B cell (primary cell): ENCODE measurements around the gene DCAKD. TPM values are rescaled to one million over a fixed set of nuclear protein-coding genes. Genes with fewer than 3 reads are reported as not detected.
A peak's percentile ranks its signal among the peaks of the same experiment; 100 is the strongest.

Experiments used
- ATAC-seq: fragments of 200-7000 bp; cut with Tn5 transposase; one replicate; pipeline ENCODE4 v1.10.0; 2021; ENCODE audit warnings: low read depth, mild to moderate bottlenecking, moderate number of reproducible peaks, moderate library complexity
- CTCF ChIA-PET: fragments of 350-600 bp; sonication (Branson Sonifier 250); formaldehyde crosslinking; loops from one replicate; lab custom pipeline; 2021; ENCODE audit warnings: antibody characterized with exemption, inconsistent platforms; lab: Charles Lee
- POLR2A ChIA-PET: fragments of 350-600 bp; sonication (Branson Sonifier 250); formaldehyde crosslinking; loops from one replicate; lab custom pipeline; 2021; ENCODE audit warnings: antibody characterized with exemption; lab: Charles Lee
- DNase-seq: peaks from one replicate; pipeline ENCODE4 v3.0.0; 2013
- H2AFZ ChIP-seq: 2 replicates; pipeline ENCODE4 v1.6.1; 2012; ENCODE audit warnings: mild to moderate bottlenecking, low read depth, low read length; ENCODE audit not compliant: insufficient read depth, poor library complexity, severe bottlenecking
- H3K27ac ChIP-seq, 2 donors: 1 replicate in 1 of 2; 2 replicates in 1 of 2; pipeline ENCODE4 v1.5.1; 2012 to 2013; ENCODE audit warnings: low read length in 2 of 2, mild to moderate bottlenecking in 2 of 2, moderate library complexity in 1 of 2
- H3K27me3 ChIP-seq, 4 experiments: fragments of 200-600 bp in 1 of 4; sonication (generic) in 1 of 4; replicated peaks in 1 of 4; 1 replicate in 2 of 4; 2 replicates in 2 of 4; pipeline versions ENCODE4 v1.6.1 to v1.7.0; 2013 to 2016; ENCODE audit warnings: low read length in 3 of 4, mild to moderate bottlenecking in 2 of 4, mixed read lengths in 1 of 4, moderate library complexity in 1 of 4; ENCODE audit not compliant: insufficient read depth in 4 of 4, control insufficient read depth in 3 of 4; ENCODE audit errors: control extremely low read depth in 1 of 4
- H3K36me3 ChIP-seq, 2 experiments: replicated peaks in 1 of 2; 1 replicate in 1 of 2; 2 replicates in 1 of 2; pipeline versions ENCODE4 v1.6.1 to v1.7.1; 2013; ENCODE audit warnings: low read length in 1 of 2; ENCODE audit not compliant: insufficient read depth in 2 of 2, control insufficient read depth in 1 of 2; ENCODE audit errors: control extremely low read depth in 1 of 2, extremely low read depth in 1 of 2
- H3K4me1 ChIP-seq, 2 donors: fragments of 200-600 bp in 1 of 2; sonication (generic) in 1 of 2; 1 replicate in 1 of 2; 2 replicates in 1 of 2; pipeline versions ENCODE4 v1.5.1 to v1.6.1; 2013 to 2017; ENCODE audit warnings: low read length in 2 of 2; ENCODE audit not compliant: control insufficient read depth in 2 of 2, insufficient read depth in 2 of 2
- H3K4me2 ChIP-seq: replicated peaks from 2 replicates; pipeline ENCODE3; 2012; ENCODE audit warnings: mild to moderate bottlenecking, low read depth, low read length; ENCODE audit not compliant: poor library complexity, severe bottlenecking
- H3K4me3 ChIP-seq, 5 experiments: fragments of 200-600 bp in 1 of 5; sonication (generic) in 1 of 5; 1 replicate in 3 of 5; 2 replicates in 2 of 5; pipeline versions ENCODE4 v1.5.1 to v1.7.0; 2011 to 2016; ENCODE audit warnings: low read length in 4 of 5, mild to moderate bottlenecking in 4 of 5, low read depth in 2 of 5, control low read depth in 1 of 5, moderate library complexity in 1 of 5; ENCODE audit not compliant: insufficient read depth in 1 of 5; ENCODE audit errors: control extremely low read depth in 1 of 5, extremely low read depth in 1 of 5
- H3K79me2 ChIP-seq: fragments of 200-600 bp; sonication (generic); one replicate; pipeline ENCODE4 v1.6.0; 2016; ENCODE audit warnings: low read length; ENCODE audit not compliant: control insufficient read depth, insufficient read depth
- H3K9ac ChIP-seq: fragments of 200-600 bp; sonication (generic); 2 replicates; pipeline ENCODE4 v1.6.1; 2017; ENCODE audit warnings: mild to moderate bottlenecking, low read length, moderate library complexity
- H3K9me3 ChIP-seq, 3 donors: one replicate each; pipeline versions ENCODE4 v1.6.1 to v1.7.1; 2013; ENCODE audit warnings: low read length in 2 of 3; ENCODE audit not compliant: control insufficient read depth in 2 of 3, insufficient read depth in 1 of 3; ENCODE audit errors: control extremely low read depth in 1 of 3
- H4K20me1 ChIP-seq: 2 replicates; pipeline ENCODE4 v1.6.0; 2012; ENCODE audit warnings: mild to moderate bottlenecking, low read length; ENCODE audit not compliant: insufficient read depth, control insufficient read depth, poor library complexity, severe bottlenecking
- H3K27ac Mint-ChIP-seq: one replicate; pipeline ENCODE4 v1.8.0; 2021; ENCODE audit warnings: mixed read lengths
- H3K27me3 Mint-ChIP-seq: one replicate; pipeline ENCODE4 v1.8.0; 2021; ENCODE audit warnings: mixed read lengths
- H3K4me1 Mint-ChIP-seq: one replicate; pipeline ENCODE4 v1.8.0; 2021; ENCODE audit warnings: mixed read lengths
- H3K4me3 Mint-ChIP-seq: one replicate; pipeline ENCODE4 v1.8.0; 2021; ENCODE audit warnings: mixed read lengths
- H3K9me3 Mint-ChIP-seq: one replicate; pipeline ENCODE4 v1.8.0; 2022; ENCODE audit warnings: mixed read lengths; ENCODE audit not compliant: insufficient read depth
- CTCF ChIP-seq: fragments of 200-600 bp; IDR thresholded peaks from one replicate; pipeline ENCODE4 v1.8.0; 2022; ENCODE audit warnings: antibody characterized with exemption, mild to moderate bottlenecking
- EZH2 ChIP-seq: IDR thresholded peaks from 2 replicates; pipeline ENCODE4 v1.6.1; 2012; ENCODE audit warnings: borderline replicate concordance, low read depth, mild to moderate bottlenecking, moderate library complexity, low read length; ENCODE audit not compliant: insufficient read depth, poor library complexity, severe bottlenecking
- WGBS: methylation state at CpG from one replicate; pipeline ENCODE4 v1.1.5; 2013; ENCODE audit warnings: missing lambda C conversion rate; ENCODE audit not compliant: insufficient coverage; 5-methylcytosine and 5-hydroxymethylcytosine counted together
- intact Hi-C: fragments of 100-400 bp; cut with micrococcal nuclease; formaldehyde crosslinking; loops from one replicate; pipeline ENCODE4 v1.10.0; 2022
- polyA plus RNA-seq: library from polyadenylated mRNA; depleted of rRNA; stranded (reverse); fragments of >200 nt; gene quantifications from 2 replicates; pipeline ENCODE4 v1.2.3, GENCODE V29; 2012
- total RNA-seq, 2 donors: library from RNA; stranded (reverse); fragments of 120-200 nt in 1 of 2; gene quantifications; 1 replicate in 1 of 2; 2 replicates in 1 of 2; pipeline versions ENCODE4 v1.2.3 to v1.2.4, GENCODE V29; 2013 to 2022

DCAKD gene
- total and polyA plus RNA-seq, 2 donors (not counting 1 experiment from before 2014, with no cell fraction given), result 20.6 to 31.5 TPM

GRCh38 chr17:45020354-45021138, 30.9 kb downstream of the DCAKD start:
- H3K4me2 ChIP-seq, result peak overlapping the region; percentile 85
- H2AFZ ChIP-seq, result no peak overlapping the region
- Mint-ChIP-seq H3K9me3 (no peaks in the 10 kb centered on the region), H3K27me3 (peaks cover 39% of the 10 kb centered on the region), H3K4me1 (peaks cover 27% of the 10 kb centered on the region), H3K4me3 (peak overlapping the region; percentile 75), H3K27ac (no peak overlapping the region)
- peaks cover 27 to 28% of the 10 kb centered on the region in 2 donors for H3K4me1 ChIP-seq
- H4K20me1 ChIP-seq, result no peaks in the 10 kb centered on the region
- H3K27ac ChIP-seq, result no peak overlapping the region
- peaks cover 0 to 4% of the 10 kb centered on the region in 2 experiments for H3K36me3 ChIP-seq
- ATAC-seq (no peak), DNase-seq (peak; percentile 28)
- intact Hi-C loops, result loop anchor here (5.0 kb wide), 1 partner anchor 48 kb away; no protein-coding TSS in a partner anchor
- H3K9ac ChIP-seq, result no peak overlapping the region
- peaks cover 0 to 43% (median 34%) of the 10 kb centered on the region in 4 experiments for H3K27me3 ChIP-seq
- no peak for TF ChIP-seq EZH2
- H3K4me3 ChIP-seq, result no peak overlapping the region
- POLR2A ChIA-PET, result no interaction called here
- 42% methylated on average over 10 of the region's 17 CpGs for WGBS
- CTCF ChIA-PET, result interaction anchor here (0.8 to 8.5 kb wide), 11 partner anchors 10 to 242 kb away, joined by 3 to 95 read pairs (median 3); partner anchors contain the start of gene C1QL1
- H3K9me3 ChIP-seq, result peaks cover 0 to 16% (median 0%) of the 10 kb centered on the region in 3 donors
- H3K79me2 ChIP-seq, result no peaks in the 10 kb centered on the region

- 3% methylated on average over 82 of the region's 82 CpGs for WGBS
- H3K4me3 ChIP-seq, result peak overlapping the region in 3 of 5 experiments; percentile 30 to 56 (median 38)
- H3K9me3 ChIP-seq, result peaks cover 0 to 16% (median 0%) of the 10 kb centered on the region in 3 donors
- peaks cover 0 to 2% of the 10 kb centered on the region in 2 experiments for H3K36me3 ChIP-seq
- H3K4me1 ChIP-seq, result peaks cover 27 to 28% of the 10 kb centered on the region in 2 donors
- POLR2A ChIA-PET, result no interaction called here
- no peaks in the 10 kb centered on the region for H4K20me1 ChIP-seq
- H3K79me2 ChIP-seq, result no peaks in the 10 kb centered on the region
- peak overlapping the region; percentile 88 for H3K4me2 ChIP-seq
- H3K9me3 Mint-ChIP-seq, result no peaks in the 10 kb centered on the region
- no peak overlapping the region for H3K27ac Mint-ChIP-seq
- intact Hi-C loops, result loop anchor here (1.0 kb wide), 1 partner anchor 39 kb away; no protein-coding TSS in a partner anchor
- DNase-seq (peak; percentile 49), ATAC-seq (peak; percentile 31)
- peaks cover 39% of the 10 kb centered on the region for H3K27me3 Mint-ChIP-seq
- peaks cover 0 to 43% (median 34%) of the 10 kb centered on the region in 4 experiments for H3K27me3 ChIP-seq
- peak overlapping the region; percentile 58 for H2AFZ ChIP-seq
- peak overlapping the region; percentile 88 for H3K4me3 Mint-ChIP-seq
- H3K27ac ChIP-seq, result no peak overlapping the region
- TF ChIP-seq CTCF (no peak), EZH2 (peak; percentile 73)
- peaks cover 27% of the 10 kb centered on the region for H3K4me1 Mint-ChIP-seq
- CTCF ChIA-PET, result interaction anchor here (1.3 to 8.5 kb wide), 2 partner anchors 28 to 99 kb away, joined by 3 to 95 read pairs; no protein-coding TSS in a partner anchor
- peak overlapping the region; percentile 58 for H3K9ac ChIP-seq
Measured at GRCh38 chr17:45018848-45019711, 32.4 kb downstream of the DCAKD start.
